Hippocampal formation (tissue), 2 donors: ENCODE data around the gene ACTN2.

Experiments used
- DNase-seq, 2 donors: peaks; one replicate each; lab custom pipeline; 2025; lab: John Stamatoyannopoulos, UW

The ACTN2 gene

DNA sequence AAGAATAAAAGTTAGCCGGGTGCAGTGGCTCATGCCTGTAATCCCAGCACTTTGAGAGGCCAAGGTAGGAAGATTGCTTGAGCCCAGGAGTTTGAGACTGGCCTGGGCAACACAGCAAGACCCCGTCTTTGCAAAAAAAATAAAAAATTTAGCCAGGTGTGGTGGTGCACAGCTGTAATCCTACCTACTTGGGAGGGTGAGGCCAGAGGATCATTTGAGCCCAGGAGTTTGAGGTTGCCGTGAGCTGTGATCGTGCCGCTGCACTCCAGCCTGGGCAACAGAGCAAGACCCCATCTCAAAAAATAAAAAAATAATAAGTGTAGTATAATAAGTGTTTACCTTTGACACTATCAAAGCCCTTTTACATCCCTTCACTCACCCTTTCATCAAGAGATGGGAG lies 5.0 kb downstream of the ACTN2 start:
- no peak for DNase-seq

DNA sequence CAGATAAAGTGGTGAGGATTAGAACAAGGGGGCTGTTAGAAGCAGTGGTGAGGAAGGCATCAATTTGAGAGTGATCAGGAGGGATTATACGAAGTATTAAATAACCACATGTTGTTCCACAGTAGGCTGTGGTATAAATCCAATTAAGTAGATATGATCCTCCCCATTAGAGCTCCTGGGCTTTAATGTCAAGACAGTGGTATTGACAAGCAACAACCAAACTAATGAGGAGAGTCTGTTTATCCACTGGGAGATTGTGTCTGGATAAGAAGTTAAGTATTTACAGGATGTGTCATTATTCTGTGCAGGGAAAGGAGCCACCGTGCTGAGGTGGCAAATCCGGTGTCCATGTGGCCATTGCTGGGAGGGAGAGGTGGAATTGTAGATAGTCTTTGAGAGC lies 5.8 kb downstream of the ACTN2 start:
- no peak for DNase-seq

DNA sequence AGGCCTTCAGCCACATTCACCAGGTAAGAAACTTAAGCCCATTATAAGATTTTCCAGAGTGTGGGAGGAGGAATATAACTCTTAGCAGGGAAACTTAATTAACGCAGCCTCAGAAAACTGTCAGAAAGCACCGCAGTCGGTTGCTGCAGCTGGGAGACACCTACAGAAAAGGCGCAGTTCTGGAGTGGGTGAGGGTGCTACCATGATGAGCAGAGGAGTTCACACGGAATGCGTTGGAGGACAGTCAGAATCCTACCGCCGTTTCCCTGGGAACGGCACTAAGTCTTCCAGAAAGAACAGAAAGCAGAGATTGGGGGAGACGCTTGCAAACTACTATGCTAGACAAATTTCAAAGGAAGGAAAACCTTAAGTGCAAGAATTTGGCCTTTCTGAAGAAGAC lies 6.4 kb downstream of the ACTN2 start:
- peak in 1 of 2 donors; percentile 66 for DNase-seq

DNA sequence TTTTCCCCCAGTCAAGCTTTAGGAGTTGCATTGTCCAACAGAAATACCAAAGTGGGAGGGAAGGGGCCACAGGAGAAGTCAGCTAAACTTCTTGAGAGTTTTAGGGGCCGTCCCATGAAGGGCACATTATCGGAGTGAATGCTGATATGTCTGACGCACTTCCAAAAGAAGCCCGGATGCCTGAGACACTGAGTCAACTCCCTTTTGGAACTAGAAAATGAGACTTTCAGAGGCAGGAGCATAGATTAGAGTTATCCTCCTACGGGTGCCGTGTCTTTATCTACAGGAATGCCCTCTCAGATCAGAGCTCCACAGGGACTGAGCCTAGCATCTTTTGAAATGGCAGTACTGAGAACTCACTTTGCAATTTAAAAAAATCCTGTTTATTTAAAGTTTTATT lies 13.1 kb downstream of the ACTN2 start:
- DNase-seq: no peak

DNA sequence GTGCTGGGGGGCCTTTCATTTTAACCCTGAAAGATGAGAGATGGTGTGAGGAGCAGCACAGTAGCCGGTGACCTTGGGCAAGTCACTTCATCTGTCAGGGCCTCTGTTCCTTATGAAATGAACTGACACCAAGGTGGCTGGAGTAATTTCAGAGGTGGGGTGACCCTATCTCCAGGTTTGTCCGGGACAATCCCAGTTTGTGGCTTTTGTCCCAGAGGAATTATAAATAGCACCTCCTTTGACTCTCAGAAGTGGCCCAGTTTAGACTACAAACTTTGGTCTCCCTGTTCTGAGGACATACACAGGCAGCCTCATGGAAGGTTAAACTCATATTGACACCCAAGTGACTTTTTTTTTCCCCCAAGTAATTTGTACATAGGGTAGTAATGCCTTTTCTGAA lies 14.6 kb downstream of the ACTN2 start:
- no peak for DNase-seq

DNA sequence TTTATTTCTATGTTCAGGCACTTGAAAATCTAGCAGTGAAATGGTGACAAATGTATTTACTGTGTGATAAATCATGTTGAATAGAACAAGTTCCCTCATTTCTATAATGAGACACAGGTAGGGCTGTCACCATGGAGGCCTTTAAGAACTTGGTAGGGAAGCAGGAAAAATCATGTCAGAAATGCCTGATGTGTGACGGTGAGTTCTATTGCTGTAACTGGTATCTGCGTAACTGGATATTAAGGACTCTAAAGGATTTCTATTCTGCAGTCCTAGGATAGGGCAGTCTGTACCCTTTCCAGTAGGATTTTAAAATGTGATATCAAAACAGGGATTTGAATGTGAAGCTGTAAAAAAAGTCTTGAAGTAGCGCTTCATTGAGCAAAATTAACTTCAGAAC lies 15.5 kb downstream of the ACTN2 start:
- no peak for DNase-seq

DNA sequence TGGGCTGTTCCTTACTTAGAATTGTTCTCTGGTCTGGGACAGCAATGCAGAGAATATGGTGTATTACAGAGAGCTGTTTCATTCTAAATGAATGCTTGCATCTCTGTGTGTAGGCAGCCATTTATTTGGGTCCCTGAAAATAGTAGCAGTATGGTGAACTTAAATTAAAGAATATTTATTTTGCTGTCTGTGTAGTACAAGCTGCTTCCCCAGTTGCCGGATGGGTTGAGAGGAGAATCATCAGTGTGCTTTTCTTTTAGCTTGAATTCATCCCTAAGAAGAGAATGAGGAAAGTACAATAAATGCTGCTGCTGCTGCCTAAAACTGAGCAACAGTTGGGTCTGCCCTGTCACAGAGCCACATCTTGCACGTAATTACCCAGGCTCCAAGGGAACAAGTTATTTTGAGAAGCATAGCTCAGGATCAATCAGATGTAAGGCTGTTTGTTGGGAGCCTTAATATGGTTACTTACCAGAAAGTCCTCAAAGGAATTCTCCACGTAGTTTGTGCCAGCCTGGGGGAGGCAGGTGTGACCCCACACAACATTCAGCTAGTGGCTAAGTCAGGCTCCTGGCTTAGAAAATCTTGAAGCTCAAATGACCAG lies 16.6 kb downstream of the ACTN2 start:
- DNase-seq: peak in 1 of 2 donors; percentile 36

DNA sequence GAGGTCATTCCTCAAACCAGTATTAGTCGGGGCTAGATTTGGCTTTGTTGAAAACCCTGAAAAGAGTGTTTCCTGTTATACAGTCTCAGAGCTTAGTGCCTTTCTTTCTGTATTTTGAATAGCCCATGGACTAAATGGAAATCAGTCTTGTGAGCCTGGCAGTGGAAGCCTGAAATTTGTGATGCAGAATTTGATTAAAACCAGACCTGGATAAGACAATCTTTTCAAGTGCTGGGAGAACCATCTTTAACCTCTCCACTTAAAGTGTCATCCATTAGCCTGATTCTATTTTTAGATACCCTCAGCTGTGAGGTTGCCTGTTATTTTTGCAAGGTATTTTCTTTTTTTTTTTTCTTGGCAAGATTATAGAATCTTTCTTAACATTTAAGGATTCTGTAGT lies 19.5 kb downstream of the ACTN2 start:
- DNase-seq: peak in 1 of 2 donors; percentile 29

DNA sequence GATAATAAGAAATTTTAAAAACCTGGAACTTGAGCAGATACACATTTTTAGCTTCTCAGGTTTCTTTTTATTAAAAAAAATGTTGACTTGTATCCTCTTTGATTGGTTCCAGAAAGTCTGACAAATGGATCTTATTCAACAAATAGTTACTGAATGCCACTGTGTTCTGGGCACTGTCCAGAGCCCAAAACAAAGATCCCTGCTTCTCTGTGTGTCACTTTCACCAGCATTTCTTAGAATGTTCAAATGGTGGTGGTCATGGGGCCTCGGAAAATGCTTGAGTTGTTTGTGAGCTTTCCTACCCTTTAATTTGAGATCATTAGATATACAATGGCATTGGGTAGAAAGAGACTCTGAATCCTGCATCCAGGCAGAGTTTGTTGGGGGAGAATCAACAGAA lies 19.9 kb downstream of the ACTN2 start:
- no peak for DNase-seq

DNA sequence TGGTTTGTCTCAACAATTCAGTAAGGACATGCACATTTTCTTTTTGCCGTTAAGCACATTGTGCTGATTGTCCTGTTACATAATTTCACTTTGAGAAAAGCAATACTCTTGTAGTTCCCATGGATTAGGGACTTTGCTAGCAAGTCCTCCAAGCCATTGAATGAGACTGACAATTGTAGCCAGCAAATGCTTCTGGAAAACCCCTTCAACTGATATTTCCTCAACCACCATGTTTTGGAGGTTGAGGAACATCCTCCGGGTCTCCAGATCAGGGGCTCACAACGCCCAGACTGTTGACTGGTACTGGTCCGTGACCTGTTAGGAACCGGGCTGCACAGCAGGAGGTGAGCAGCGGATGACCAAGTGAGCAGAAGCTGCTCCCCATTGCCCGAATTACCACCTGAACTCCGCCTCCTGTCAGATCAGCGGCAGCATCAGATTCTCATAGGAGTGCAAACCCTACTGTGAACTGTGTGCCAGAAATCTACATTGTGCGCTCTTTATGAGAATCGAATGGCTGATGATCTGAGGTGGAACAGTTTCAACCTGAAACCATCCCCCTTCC lies 24.1 kb downstream of the ACTN2 start:
- no peak for DNase-seq

DNA sequence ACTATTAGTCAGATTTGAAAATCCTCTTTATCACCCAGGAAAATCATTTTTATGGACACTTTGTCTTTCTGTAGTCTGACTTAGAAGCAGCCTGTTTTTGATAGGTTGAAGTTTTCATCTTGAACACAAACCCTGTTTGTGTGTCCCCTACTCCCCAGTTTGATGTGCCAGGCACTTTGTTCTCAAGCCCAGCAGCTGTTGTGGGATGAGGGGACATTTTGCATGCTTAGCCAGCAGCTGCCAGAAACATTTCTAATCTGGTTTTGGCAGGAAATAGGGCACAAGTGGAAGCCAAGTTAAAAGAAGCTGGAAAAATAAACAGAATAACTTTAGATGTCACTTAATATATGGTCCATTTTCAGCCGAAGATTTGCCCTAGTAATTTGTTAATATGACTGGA lies 29.9 kb downstream of the ACTN2 start:
- DNase-seq: peak; percentile 51 to 59

DNA sequence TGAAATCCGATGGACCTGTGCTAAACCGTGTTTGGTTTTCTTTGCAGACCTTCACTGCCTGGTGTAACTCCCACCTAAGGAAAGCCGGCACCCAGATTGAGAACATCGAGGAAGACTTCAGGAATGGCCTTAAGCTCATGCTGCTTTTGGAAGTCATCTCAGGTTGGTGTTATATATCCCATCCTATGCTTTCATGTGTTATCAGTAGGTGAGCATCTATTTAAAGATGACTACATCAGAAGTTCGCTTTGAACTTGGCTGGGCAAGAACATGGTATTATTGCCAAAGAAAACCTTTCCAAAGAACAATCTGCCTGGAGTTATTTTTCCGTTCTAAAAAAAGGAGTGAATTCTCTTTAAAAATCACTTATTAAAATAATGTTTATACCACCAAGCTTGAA lies 31.5 kb downstream of the ACTN2 start:
- DNase-seq: no peak

DNA sequence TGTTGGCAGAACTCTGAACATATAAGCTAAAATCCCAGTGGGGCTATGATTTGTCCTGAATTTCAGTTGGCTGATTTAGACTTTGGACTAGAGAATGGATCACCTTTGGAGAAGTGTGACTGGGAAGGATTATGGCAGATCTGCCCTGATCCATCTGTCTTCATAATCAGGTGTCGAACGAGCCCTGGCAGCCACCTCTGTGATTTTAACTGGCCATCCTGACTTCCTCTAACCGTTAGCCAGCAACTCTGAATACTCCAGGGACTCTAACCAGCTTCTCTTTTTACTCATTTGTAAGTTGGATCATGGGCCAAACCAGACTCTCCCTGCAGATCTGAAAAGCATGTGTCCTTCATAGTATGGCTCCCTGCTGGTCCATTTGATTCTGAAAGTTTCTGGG lies 32.0 kb downstream of the ACTN2 start:
- no peak for DNase-seq

DNA sequence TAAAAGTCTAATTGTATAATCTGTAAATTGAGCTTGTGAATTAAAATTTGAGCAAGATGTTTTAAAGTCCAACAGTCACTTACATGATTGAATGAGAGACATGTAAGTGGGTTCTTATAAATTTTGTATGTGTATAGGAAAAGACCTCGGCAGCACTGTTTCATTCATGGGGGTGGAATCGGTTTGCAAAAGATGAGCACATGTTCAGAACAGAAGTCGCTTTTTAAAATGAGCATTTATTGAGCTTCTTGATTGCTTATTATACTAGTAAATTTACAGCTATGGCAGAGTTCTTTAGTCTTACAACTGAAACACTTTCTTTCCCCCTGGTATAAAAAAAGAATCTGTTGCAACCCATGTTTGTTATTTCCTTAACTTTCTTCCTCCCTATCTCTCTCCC lies 33.9 kb downstream of the ACTN2 start:
- DNase-seq: no peak

DNA sequence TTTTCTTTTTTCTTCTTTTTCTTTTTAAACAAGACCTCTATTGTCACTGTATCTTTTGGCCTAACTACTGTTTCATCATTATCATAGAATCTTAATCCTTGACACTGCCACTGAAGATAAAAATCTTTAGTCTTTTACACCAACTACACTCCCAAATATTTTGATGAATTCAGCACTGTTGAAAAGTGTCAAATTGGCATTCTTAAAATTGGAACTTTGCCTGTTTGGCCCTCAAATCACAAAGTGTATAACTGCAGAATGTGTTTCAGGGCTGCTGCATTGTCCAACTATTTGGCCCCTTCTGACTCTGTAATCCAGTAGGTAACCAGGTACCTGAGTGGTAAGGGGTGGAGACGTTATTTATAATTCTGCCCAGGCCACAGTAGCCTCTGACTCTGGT lies 34.3 kb downstream of the ACTN2 start:
- DNase-seq: no peak

DNA sequence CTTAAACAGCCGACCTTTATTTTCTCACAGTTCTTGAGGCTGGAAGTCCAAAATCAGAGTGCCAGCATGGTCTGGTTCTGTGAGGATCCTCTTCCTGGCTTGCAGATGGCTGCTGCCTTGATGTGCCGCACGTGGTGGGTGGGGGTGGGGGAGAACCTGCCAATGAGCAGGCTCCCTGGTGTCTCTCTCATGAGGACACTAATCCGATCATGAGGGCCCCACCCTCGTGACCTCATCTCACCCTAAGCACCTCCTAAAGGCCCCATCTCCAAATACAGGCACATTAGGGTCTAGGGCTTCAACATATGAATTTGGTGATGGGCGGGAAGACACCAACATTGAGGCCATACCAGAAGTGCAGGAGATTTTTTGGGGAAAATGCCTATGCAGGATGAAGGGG lies 37.8 kb downstream of the ACTN2 start:
- no peak for DNase-seq

DNA sequence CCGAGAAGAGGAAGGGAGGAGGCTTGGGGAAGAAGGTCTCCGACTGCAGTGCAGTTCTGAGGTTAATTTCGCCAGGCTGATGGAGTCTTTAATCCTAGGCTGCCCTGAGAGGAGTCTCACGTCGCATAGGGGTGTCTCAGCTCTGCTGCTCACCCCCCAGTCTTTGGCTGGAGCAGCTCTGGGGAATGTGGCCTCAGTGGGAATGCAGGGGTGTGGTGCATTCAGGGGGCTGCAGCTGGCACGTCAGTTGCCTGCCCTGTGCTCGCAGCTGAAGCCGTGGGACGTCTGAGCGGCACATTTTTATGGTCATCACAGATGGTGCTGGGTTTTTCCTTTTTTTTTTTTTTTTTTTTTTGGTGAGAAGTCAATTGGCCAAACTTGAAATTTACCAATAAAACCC lies 38.2 kb downstream of the ACTN2 start:
- no peak for DNase-seq

DNA sequence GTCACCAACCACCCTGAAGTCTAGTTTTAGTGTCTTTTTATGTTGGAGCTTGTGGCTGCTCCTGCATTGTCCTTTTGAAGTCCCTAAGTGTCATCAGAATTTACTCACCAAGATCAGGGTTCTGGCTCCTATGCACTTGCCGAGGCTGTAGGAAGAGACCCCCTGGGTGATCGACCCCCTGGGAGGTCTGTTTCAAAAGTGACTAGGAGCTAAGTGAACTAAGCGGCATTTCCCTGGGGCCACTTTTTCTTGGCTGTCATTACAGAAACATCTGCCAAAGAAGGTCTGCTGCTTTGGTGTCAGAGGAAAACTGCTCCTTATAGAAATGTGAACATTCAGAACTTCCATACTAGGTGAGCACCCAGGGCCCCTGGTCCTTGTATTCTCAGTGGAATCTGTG lies 39.4 kb downstream of the ACTN2 start:
- no peak for DNase-seq

DNA sequence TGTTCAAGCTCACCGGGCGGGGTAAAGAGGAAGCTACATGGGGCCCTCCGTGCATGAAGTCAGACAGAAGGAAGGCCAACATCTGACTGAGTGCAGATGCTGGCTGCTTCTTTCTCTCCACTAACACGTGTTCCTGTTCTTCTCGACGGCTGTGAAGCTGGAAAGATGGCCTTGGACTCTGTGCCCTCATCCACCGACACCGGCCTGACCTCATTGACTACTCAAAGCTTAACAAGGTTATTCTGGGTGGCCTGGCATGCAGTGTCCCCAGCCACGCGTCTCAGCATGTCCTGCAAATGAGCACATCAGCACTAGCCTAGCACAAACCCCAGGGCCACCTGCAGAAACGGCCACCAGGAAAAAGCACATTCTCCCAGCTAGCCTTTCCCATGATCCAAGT lies 41.2 kb downstream of the ACTN2 start:
- DNase-seq: no peak

DNA sequence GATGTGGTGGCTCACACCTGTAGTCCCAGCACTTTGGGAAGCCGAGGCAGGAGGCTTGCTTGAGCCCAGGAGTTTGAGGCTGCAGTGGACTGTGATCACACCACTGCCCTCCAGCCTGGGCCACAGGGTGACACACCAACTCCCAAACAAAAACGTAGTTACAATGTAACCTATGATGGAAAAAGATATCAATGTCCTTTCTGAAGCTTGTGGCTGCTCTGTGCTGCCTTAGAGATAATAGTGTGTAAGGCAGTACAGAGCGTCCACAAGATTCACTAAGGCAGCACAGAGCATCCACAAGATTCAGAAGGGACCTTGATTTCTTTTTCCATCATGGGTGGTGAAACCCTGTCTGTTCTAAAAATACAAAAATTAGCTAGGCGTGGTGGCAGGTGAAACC lies 42.5 kb downstream of the ACTN2 start:
- DNase-seq: no peak

DNA sequence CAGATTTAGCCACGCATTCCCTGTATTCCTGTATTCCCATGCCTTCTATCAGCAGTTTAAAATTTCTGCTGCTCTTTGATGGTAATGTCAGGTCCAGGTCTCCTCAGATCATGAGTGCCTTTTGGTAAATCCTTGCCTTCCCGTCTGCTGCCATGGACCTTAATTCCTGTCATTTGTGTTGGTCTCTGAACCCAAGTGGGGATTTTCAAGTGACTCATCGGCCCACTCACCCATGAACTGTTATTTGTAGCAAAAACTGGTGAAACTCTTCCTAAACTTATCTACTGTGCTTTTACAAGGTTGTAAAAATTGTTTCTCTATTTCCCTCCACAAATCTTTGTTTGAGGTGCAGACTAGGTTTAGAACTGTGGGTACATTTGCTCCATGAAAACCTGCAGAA lies 47.4 kb downstream of the ACTN2 start:
- DNase-seq: no peak

DNA sequence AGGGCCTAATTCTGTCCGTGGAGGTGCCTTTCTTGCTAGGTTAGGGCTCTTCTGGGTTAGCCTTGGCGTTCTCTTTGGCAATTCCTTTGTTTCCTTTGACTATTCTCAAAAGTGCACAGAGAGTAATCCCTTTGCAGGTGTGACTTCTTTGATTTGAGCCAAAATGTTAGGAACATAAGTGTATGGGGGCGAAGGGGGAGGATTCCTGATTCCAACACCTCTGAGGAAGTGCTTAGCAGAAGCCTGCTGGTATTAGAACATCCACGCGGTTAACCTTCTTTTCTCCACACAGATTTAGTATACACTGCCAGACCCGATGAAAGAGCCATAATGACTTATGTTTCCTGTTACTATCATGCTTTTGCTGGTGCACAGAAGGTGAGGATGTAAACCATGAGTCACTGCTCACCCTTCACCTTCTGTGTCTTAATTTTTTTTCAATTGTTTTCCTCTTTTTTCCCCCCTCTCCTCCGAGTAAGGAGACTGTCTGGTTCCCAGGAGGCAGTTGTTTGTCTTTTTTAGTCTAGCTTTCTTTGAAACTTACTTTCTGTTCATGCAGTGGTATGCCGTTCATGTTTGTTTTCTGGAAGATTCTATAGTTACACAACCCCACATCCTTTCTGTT lies 48.0 kb downstream of the ACTN2 start:
- no peak for DNase-seq

DNA sequence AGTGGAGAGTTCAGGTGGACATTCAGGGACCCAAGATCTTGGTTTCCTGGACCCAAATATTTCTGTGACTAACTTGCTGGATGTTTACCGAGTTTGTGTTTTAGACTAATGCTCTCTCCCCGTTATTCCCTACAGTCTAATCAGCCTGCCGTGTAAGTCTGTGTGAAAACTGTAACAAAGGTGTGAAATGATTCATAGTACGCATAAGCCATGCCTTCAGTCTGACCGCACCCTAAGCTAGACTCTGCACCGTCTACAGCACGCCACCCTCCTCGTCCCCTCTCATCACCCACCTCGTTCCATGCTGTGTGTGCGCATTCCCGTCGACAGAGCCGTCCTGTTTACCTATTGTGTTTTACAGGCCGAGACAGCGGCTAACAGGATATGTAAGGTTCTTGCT lies 50.5 kb downstream of the ACTN2 start:
- DNase-seq: no peak

DNA sequence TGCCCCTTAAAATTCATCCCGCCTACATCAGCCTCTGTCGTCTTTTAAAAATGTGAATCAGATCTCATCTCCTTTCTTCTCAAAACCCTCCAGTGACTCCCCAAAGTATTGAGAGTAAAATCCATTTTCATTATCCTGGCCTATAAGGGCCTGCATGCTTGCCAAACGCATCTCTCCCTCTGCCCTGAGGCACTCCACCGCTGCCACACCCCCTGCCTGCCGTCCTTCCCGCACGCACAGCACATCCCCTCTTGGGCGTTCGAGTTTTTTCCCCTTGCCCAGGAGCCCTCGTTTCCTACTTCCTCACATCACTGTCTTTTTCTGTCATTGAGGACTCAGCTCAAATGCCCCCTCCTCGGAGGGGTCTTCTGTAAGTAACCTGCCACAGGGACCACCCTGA lies 55.5 kb downstream of the ACTN2 start:
- no peak for DNase-seq
